ENCODE measurements around the gene SLFN12L.
"Not testable (repeated sequence)": the region's sequence is repeated elsewhere in the genome, so short reads cannot be mapped to it uniquely, and the experiment has no call there.

The SLFN12L gene

GRCh38 chr17:35496451-35497290 lies 40.8 kb downstream of the SLFN12L start:
- DNase-seq (ENCODE audit: low spot score) = no peak

DNA sequence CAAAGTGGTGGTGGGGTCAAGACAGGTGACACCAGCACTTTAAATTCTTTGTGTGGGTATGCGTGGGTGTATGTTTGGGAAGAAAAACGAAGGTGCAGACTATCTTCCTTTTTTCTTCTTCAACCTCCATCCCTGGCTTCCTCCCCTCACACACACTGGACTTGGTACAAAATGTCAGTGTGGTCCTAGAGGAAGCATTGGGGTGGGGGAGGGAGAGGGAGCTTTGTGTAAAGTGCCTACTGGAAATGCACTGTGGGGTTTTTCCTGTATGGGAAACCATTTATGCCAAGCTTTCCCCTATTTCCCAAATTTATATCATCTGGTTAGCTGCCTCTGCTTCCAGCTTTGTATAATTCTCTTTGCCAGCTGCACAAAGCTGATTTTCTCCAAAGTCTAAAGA lies 44.4 kb downstream of the SLFN12L start:
- no peak for DNase-seq (ENCODE audit: low spot score)

GRCh38 chr17:35491417-35491816 lies 46.1 kb downstream of the SLFN12L start:
- no peak for DNase-seq (ENCODE audit: low spot score)

DNA sequence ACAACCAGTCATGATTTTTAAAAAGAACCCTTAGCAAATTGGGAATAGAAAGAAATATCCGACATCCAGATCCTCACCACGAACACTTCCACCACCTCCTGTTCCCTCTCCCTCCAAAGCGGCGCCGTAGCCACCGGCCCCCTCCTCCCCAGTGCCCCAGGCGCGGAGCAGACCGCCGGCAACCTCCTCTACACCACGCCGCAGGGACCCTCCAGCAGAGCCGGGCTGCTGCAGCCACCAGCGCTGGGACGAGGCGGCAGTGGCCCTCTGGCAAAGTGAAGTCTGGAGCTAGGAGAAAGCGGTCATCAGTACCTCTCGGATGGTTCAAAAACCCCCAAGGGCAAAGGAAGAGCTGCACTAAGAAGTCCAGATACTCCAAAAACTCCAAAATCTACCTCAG lies 47.5 kb downstream of the SLFN12L start:
- DNase-seq (ENCODE audit: low spot score) = no peak

DNA sequence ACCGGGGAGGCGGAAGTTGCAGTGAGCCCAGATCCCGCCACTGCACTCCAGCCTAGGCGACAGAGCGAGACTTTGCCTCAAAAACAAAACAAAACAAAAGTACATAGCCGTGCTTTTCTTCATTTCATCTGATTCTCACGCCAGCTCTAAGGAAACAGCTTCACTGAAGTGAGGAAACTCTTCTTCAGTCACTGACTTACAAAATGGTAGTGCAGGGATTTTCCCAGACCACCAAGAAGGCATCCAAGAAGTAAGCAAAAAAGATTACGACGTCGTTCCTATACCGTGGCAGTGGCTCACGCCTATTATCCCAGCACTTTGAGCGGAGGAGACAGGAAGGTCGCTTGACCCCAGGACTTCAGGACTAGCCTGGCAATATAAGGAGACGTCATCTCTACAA lies 48.5 kb downstream of the SLFN12L start:
- DNase-seq (ENCODE audit: low spot score) = no peak

GRCh38 chr17:35486920-35487732 lies 50.4 kb downstream of the SLFN12L start:
- no peak for DNase-seq (ENCODE audit: low spot score)

DNA sequence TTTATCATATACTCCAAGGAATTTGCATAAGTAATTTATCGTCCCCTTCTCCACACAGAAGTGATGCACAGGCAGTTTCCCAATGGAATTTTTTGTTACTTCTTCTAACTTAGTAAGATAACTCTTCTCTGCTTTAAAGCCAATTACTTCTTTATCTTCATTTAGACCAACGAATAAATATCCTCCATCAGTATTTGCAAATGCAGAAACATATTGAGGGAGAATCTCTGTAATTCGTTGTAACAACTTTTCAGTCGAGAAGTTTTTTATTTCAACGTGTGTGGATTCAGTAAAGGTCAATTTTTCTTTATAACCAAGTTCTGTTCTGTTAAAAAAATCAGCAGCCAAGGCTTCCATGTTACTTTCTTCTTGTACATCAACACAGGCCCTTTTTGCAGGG lies 58.2 kb downstream of the SLFN12L start:
- DNase-seq (ENCODE audit: low spot score) = no peak

GRCh38 chr17:35477248-35477647 lies 60.2 kb downstream of the SLFN12L start:
- DNase-seq (ENCODE audit: low spot score) = no peak

GRCh38 chr17:35476283-35476820 lies 61.1 kb downstream of the SLFN12L start:
- DNase-seq (ENCODE audit: low spot score) = no peak

- DNase-seq (ENCODE audit: low spot score) = no peak
These were observed 69.0 kb downstream of the SLFN12L start for GRCh38 chr17:35468475-35468874.

DNA sequence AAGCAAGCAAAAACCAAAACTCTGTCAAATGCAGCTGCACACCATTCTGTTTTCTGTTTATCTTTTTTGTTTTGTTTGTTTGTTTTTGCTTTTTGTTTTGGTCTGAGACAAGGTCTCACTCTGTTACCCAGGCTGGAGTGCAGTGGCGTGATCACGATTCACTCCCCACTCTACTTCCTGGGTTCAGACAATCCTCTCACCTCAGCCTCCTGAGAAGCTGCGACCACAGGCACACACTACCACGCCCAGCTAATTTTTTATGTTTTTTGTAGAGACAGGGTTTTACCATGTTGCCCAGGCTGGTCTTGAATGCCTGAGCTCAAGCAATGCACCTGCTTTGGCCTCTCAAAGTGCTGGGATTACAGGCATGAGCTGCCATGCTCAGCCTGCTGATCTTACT lies 69.7 kb downstream of the SLFN12L start:
- DNase-seq (ENCODE audit: low spot score) = no peak

GRCh38 chr17:35460354-35460851 lies 77.1 kb downstream of the SLFN12L start:
- peak; percentile 42 for DNase-seq (ENCODE audit: low spot score)

GRCh38 chr17:35454035-35454434 lies 83.4 kb downstream of the SLFN12L start:
- not testable (repeated sequence) for DNase-seq (ENCODE audit: low spot score)

DNA sequence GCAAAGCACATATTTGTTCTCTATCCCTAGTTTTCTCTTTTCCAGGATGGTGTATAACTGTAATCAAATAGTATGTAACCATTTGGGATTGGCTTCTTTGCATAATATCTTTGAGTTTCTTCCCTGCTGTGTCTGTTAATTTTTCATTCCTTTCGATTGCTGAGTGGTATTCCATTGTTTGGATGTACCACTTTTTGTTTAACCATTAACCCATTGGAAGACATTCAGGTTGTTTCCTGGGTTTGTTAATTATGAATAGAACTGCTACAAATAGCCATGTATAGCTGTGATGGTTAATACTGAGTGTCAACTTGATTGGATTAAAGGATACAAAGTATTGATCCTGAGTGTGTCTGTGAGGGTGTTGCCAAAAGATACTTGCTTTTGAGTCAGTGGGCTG lies 84.3 kb downstream of the SLFN12L start:
- no peak for DNase-seq (ENCODE audit: low spot score)

DNA sequence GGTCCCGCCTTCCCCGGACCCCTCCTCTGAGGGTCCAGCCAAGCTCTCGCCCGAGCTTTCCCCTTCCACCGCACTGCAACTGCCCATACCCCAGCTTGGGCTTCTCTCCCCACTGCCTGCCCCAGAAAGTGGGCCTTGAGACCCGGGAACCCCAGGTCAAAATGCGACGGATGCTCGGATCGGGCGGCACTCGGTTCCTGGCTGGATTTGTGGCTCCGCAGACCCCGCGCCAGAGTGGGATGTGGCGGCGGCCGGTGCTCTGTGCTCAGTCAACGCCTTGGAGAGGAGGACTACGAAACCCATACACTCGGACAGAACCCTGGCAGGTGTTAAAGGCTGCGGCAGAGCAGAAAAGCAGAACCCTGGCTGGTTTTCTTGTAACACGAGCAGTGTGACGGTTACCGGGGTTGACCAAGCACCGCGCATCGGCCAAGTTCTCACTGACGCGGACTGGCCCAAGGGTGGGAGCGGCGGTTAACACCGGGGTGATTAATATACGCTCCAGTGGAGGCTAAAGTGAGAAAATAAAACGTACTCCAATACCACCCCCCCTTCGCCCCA lies 88.0 kb downstream of the SLFN12L start:
- DNase-seq (ENCODE audit: low spot score) = no peak

DNA sequence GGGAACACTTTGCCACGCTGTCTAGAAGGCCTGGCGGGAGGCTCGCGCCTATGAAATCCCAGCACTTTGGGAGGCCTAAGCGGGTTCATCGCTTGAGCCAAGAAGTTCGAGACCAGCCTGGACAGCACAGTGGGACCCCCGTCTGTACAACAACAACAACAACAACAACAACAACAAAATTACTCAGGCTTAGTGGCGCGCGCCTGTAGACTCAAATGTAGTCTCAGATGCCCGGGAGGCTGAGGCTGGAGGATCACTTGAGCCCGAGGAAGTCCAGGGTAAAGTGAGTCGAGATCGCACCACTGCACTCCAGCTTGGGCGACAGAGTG lies 88.6 kb downstream of the SLFN12L start:
- DNase-seq (ENCODE audit: low spot score) = no peak

DNA sequence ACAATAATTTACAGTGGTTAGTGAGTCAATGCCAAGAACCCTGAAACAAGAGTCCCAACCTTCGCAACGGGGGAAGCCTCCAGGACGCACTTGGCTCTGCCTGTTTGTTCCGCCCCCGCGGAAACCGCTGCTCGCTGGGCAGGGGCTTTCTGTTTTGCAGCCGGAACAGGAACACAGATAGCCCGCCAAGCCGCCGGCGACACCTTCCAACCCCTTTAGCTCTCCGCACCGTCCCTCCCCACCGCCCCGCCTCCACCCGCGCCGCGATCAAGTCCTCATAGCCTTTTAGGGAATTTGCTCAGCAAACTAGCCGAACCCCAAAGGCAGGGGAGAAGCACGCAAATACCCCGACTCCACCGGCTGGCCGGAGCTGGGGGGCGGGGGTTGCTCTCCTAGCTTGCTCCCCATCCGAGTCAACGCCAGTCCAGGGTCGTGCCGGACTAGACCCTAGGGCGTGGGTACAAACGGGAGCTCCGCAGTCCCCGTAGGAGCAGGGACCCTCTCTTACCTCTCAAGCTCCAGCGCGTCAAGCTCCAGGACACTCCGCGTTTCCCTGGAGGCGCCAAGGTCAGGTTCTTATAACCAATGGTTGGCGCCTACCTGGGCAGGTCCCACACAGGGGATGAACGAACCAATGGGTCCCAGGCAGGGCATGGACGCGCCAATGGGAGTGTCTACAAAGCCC lies 89.1 kb downstream of the SLFN12L start, which contains the start of gene SLFN13:
Gene SLFN13, minus strand, starts transcription at position 553 of the 685 bp plus-strand sequence. CDS start 3,086 bp downstream, outside the sequence.
- peak; percentile 35 for DNase-seq (ENCODE audit: low spot score)

DNA sequence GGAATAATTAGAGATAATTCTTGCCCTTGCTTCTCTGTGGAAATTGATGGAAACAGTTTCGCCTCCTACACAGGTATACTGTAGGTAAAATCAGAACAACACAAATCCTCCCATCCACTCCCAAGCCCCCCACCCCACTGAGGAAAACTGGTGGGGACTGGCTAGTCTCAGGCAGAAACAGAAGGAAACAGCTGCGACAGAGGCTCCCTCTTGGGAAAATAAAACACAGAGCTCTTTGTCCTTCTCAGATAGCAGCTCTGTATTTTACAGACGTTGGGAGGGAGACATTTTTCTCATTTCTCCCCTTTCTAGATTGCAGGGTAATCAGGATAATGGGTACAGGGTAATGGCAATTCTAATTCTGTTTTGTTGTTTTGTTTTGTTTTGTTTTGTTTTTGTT lies 90.0 kb downstream of the SLFN12L start:
- DNase-seq (ENCODE audit: low spot score) = peak; percentile 23

DNA sequence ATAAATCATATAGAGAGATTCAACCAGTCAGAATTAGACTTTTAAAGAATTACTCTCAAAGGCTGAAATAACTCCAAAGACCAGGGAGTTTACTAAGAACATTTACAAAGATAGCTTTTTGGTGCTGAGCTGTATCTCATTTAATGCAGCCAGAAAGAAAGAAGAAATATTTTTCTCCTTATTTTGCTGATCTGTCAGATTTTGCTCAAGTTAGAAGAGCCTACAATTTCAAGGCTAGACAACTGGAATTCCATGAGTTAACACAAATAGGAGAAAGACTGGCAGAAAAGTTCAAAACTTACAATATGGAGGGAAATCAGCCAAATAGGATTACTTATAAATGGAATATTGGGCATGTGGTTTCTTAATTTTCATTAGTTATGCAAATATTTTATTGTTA lies 99.0 kb downstream of the SLFN12L start:
- DNase-seq (ENCODE audit: low spot score) = no peak

DNA sequence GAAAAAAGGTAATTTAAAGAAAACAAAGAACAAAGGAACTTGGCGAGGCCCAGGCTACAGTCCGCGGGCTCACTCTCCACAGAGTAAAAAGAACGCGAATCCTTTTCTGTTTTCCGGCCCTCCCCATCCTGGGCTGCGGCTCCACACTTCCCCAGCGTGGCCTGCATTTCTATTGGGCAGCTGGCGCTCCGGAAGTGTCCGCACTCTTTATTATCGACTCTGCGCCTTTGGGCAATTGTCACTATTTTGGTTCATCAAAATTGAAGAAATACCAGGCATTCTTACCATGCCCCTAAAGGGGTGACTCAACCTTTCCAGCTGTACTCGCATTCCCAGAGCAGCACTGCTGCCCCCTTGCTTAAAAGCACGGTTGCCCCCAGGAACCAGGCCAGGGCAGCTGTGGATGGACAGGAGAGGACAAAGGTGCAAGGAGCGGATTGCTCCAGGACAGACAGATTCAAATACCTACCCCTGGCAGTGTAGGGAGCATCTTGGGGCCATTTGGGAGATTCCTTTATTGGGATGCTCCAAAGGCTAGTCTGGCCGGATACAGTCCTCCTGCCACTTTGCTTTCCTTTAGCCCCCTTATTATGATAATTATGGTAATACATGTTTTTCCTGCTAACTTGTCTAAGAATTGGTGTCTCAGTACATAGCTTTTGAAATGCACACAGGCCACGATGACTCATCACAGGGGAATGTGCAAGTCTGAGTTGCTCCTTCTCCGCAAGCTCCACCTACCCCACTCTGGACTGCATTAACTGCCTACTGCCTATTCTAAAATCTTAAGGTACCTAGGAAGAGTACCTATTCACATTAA lies 104.2 kb downstream of the SLFN12L start:
- DNase-seq (ENCODE audit: low spot score) = peak; percentile 72
